Fibroblast of lung (primary cell): Measurements from ENCODE around the gene GLDN.

Experiments used
- EZH2 ChIP-seq: IDR thresholded peaks from 2 replicates; pipeline ENCODE4 v1.5.1; 2012; ENCODE audit warnings: low read length, control low read depth, mild to moderate bottlenecking; ENCODE audit errors: missing control alignments
- TF ChIP-seq, protein P1 (sequence below), 2 donors: IDR thresholded peaks in 1 of 2; conservative IDR thresholded peaks in 1 of 2; 1 replicate in 1 of 2; 2 replicates in 1 of 2; pipeline ENCODE4 v1.5.1; 2011 to 2012; ENCODE audit warnings: low read length in 2 of 2, control low read depth in 1 of 2, inconsistent platforms in 1 of 2, low read depth in 1 of 2, mild to moderate bottlenecking in 1 of 2

GRCh38 chr15:51366920-51367319, 25.5 kb downstream of the GLDN start:
- no peak for TF ChIP-seq EZH2
- TF ChIP-seq, protein P1, sequence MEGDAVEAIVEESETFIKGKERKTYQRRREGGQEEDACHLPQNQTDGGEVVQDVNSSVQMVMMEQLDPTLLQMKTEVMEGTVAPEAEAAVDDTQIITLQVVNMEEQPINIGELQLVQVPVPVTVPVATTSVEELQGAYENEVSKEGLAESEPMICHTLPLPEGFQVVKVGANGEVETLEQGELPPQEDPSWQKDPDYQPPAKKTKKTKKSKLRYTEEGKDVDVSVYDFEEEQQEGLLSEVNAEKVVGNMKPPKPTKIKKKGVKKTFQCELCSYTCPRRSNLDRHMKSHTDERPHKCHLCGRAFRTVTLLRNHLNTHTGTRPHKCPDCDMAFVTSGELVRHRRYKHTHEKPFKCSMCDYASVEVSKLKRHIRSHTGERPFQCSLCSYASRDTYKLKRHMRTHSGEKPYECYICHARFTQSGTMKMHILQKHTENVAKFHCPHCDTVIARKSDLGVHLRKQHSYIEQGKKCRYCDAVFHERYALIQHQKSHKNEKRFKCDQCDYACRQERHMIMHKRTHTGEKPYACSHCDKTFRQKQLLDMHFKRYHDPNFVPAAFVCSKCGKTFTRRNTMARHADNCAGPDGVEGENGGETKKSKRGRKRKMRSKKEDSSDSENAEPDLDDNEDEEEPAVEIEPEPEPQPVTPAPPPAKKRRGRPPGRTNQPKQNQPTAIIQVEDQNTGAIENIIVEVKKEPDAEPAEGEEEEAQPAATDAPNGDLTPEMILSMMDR (conservative IDR thresholded peaks at IDR 0.05 in 1 of 2, IDR thresholded peaks at IDR 0.05 in 1 of 2; ENCODE audit: low read depth in 1 of 2, low read length in 2 of 2): no peak
